ENCODE measurements around the gene RNF8.
"Not testable (repeated sequence)": the region's sequence is repeated elsewhere in the genome, so short reads cannot be mapped to it uniquely, and the experiment has no call there.

Gene RNF8

DNA sequence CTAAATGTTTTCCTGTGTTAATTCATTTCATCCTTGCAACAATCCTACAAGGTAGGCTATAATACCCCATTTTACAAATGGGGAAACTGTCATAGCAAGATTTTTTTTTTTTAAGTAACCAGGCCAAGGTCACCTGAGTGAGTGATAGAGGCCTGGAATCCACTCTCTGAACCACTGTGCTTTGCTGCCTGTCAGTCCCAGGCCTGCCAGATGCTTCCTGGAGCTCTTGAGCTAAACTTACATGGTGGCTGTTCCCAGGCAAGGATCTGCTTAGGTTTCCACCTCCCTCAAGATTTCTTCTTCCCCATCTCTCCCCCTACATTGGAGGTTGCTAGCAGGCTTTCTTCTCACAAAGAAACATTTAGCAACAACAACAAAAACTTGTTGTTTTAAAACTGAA is 32.7 kb upstream of the RNF8 start:
- H3K4me3 ChIP-seq (ENCODE audit: low read depth, low read length): no peak overlapping the region
- DNase-seq (ENCODE audit: low read depth, low spot score): no peak
- in situ Hi-C loops (cut with HindIII; ENCODE audit: low sequenced_read_pairs): no loop called here
- TF ChIP-seq, protein P1, sequence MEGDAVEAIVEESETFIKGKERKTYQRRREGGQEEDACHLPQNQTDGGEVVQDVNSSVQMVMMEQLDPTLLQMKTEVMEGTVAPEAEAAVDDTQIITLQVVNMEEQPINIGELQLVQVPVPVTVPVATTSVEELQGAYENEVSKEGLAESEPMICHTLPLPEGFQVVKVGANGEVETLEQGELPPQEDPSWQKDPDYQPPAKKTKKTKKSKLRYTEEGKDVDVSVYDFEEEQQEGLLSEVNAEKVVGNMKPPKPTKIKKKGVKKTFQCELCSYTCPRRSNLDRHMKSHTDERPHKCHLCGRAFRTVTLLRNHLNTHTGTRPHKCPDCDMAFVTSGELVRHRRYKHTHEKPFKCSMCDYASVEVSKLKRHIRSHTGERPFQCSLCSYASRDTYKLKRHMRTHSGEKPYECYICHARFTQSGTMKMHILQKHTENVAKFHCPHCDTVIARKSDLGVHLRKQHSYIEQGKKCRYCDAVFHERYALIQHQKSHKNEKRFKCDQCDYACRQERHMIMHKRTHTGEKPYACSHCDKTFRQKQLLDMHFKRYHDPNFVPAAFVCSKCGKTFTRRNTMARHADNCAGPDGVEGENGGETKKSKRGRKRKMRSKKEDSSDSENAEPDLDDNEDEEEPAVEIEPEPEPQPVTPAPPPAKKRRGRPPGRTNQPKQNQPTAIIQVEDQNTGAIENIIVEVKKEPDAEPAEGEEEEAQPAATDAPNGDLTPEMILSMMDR (IDR thresholded peaks at IDR 0.05; ENCODE audit: low read depth, low read length): no peak

DNA sequence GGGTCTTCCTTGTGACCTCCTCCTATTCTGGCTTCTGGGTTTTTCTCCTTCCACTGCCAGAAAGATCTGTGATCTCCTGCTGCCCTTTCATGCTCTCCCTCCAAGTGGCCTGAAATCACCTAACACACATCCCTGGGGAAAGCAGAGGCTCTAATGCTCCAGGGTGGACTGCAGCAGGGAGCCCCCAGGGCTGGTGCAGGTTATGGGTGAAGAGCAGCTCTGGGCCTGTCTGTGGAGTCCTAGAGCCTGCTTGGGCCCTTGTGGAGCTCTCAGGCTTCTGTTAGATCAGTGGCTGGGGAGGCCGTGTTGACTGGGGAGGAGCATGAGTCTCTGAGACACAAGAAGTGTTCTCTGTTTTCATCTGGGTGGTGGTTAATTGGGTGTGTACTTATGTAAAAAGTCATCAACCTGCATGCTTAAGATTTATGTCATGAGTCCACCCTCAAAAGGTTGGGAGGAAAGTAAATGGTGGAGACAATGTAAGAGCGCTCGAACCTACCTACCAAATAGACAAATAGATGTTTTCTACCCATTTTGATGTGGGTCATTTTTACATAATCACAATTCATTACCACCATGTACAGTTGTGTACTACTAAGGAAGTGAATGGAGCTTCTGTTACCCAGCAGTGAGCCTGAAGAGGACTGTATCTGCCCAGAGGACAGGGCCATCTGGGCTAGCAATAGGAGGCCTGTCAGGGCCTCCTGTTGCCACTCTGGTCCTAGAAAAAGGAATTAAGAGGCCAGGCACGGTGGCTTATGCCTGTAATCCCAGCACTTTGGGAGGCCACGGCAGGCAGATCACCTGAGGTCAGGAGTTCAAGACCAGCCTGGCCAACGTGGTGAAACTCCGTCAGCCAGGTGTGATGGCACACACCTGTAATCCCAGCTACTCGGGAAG is 32.0 kb upstream of the RNF8 start:
- no peak for DNase-seq (ENCODE audit: low read depth, low spot score)
- TF ChIP-seq, protein P1 (IDR thresholded peaks at IDR 0.05; ENCODE audit: low read depth, low read length): no peak
- no peak overlapping the region for H3K4me3 ChIP-seq (ENCODE audit: low read depth, low read length)
- in situ Hi-C loops (cut with HindIII; ENCODE audit: low sequenced_read_pairs): no loop called here

DNA sequence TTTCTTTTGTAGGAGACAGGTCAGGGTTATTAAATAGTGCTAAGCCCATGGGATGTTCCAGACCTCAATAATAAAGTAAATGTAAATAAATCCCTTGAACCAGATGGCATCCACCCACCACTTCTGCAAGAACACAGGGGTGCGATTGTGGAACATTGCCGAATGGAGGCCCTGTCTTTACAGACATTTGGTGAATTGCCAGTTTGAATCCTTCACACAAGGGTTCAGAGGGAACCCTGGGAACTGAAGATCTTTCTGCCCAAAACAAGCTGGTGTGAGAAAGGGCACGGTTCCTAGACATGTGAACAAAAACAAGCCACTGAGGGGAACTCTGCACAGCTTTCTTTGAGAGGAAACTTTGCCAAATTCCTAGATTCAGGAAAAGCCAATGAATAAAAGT is 30.2 kb upstream of the RNF8 start:
- in situ Hi-C loops (cut with HindIII; ENCODE audit: low sequenced_read_pairs): no loop called here
- peak; percentile 15 for DNase-seq (ENCODE audit: low read depth, low spot score)
- TF ChIP-seq, protein P1 (IDR thresholded peaks at IDR 0.05; ENCODE audit: low read depth, low read length): no peak
- H3K4me3 ChIP-seq (ENCODE audit: low read depth, low read length): no peak overlapping the region

DNA sequence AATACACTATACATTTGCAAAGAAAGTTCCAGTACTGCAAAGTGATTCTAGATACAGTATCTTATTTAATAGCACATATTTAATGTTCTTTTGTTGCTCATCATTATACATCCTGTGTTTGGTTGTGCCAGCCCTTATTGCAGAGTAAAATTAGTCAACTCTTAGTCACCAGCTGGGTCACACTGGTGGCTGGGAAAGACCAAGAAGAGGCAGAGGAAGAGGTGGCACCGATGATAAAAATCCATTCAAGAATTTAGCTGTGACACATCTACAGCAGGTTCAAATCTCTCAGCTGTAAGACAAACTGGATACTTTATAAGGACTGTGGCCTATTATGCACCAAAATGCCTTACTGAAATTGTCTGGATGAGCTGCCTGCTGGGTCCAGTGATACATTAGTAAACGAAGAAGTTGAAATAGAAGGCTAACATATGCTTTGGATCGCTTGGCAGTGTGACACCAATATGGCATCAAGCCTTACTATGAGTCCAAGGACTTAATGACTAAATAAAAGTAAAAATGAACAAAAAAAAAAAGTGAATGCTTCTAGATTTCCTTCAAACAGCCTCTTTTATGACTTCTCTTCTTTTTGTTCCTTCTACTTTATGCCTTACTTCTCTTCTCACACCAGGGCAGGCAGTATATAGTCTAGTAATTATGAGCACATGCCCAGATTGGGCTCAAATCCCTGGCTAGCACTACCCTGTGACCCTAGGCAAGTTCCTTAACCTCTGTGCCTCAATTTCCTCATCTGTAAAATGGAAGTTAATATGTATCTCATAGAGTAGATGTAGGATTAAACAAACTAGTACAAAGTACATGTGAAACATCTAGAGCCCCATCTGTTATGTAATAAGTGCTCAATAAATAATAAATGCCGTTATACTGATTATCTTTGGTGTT is 29.4 kb upstream of the RNF8 start:
- H3K4me3 ChIP-seq (ENCODE audit: low read depth, low read length): no peak overlapping the region
- peak; percentile 29 for DNase-seq (ENCODE audit: low read depth, low spot score)
- TF ChIP-seq, protein P1 (IDR thresholded peaks at IDR 0.05; ENCODE audit: low read depth, low read length): no peak
- in situ Hi-C loops (cut with HindIII; ENCODE audit: low sequenced_read_pairs): no loop called here

DNA sequence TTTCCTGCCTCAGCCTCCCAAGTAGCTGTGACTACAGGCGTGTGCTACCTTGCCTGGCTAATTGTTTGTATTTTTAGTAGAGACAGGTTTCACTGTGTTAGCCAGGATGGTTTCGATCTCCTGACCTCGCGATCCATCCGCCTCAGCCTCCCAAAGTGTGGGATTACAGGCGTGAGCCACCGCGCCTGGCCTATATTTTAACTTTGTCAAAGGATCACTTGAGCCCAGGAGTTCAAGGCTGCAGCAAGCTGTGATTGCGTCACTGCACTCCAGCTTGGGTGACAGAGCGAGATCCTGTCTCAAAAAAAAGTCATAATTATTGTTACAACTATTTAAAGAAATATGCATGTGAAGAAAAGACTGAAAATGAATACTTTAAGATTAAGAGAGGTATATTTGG is 23.4 kb upstream of the RNF8 start:
- H3K4me3 ChIP-seq (ENCODE audit: low read depth, low read length); in situ Hi-C loops (cut with HindIII; ENCODE audit: low sequenced_read_pairs); DNase-seq (ENCODE audit: low read depth, low spot score): not testable (repeated sequence)

DNA sequence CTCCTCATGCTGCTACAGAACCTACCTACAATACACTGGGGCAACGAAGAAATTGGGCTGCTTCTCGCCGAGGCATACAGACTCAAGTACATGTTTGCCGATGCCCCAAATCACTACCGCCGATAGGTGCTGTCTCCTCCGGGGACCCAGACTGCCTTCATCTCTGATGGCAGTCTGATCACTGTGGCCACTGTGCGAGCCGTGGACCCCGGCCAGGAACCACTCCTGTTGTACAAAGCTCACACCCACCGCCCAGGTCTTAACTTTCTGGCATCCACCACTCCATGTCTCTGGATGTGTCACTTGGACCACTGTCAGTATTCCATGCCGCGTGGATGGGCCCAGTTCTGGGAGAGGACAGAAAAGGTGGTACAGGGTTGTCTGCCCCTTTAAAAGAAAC is 22.7 kb upstream of the RNF8 start:
- H3K4me3 ChIP-seq (ENCODE audit: low read depth, low read length): no peak overlapping the region
- TF ChIP-seq, protein P1 (IDR thresholded peaks at IDR 0.05; ENCODE audit: low read depth, low read length): no peak
- DNase-seq (ENCODE audit: low read depth, low spot score): no peak
- in situ Hi-C loops (cut with HindIII; ENCODE audit: low sequenced_read_pairs): no loop called here

Data from astrocyte of the spinal cord (primary cell).